Karpas-422 (cell line): Measurements from ENCODE around the gene PIGN. TPM values are rescaled to one million over a fixed set of nuclear protein-coding genes. Genes with fewer than 3 reads are reported as not detected.

Experiments used
- DNase-seq: peaks from one replicate; pipeline ENCODE4 v3.0.0-alpha.2; 2015
- H2AFZ ChIP-seq: fragments of 200-600 bp; sonication (generic); 2 replicates; pipeline ENCODE4 v1.6.1; 2014; ENCODE audit warnings: antibody characterized with exemption, low read length, mixed read lengths
- H3K27ac ChIP-seq: fragments of 200-600 bp; sonication (generic); 2 replicates; pipeline ENCODE4 v1.5.1; 2014; ENCODE audit warnings: mild to moderate bottlenecking, low read length, moderate library complexity
- H3K27me3 ChIP-seq: fragments of 200-600 bp; sonication (generic); 2 replicates; pipeline ENCODE4 v1.6.1; 2014; ENCODE audit warnings: low read length, mixed read lengths
- H3K36me3 ChIP-seq: fragments of 200-600 bp; sonication (generic); 2 replicates; pipeline ENCODE4 v1.6.1; 2014; ENCODE audit warnings: low read length, mixed read lengths; ENCODE audit not compliant: insufficient read depth
- H3K4me1 ChIP-seq: fragments of 200-600 bp; sonication (generic); 2 replicates; pipeline ENCODE4 v1.6.1; 2014; ENCODE audit warnings: mild to moderate bottlenecking, low read length, mixed read lengths
- H3K4me2 ChIP-seq: fragments of 200-600 bp; sonication (generic); 2 replicates; pipeline ENCODE4 v1.6.1; 2014; ENCODE audit warnings: low read length, low read depth, mild to moderate bottlenecking; ENCODE audit not compliant: poor library complexity, severe bottlenecking
- H3K4me3 ChIP-seq: fragments of 200-600 bp; sonication (generic); 2 replicates; pipeline ENCODE4 v1.5.1; 2014; ENCODE audit warnings: mild to moderate bottlenecking, antibody characterized with exemption, low read length, mixed read lengths
- H3K79me2 ChIP-seq: fragments of 200-600 bp; sonication (generic); 2 replicates; pipeline ENCODE4 v1.6.1; 2014; ENCODE audit warnings: mild to moderate bottlenecking, low read length, mixed read lengths
- H3K9ac ChIP-seq: fragments of 200-600 bp; sonication (generic); 2 replicates; pipeline ENCODE4 v1.6.0; 2014; ENCODE audit warnings: low read length
- H3K9me2 ChIP-seq: fragments of 200-600 bp; sonication (generic), shearing (Covaris generic); replicated peaks from 2 replicates; pipeline ENCODE4 v1.6.0; 2014; ENCODE audit warnings: mild to moderate bottlenecking, low read length, moderate library complexity; ENCODE audit not compliant: insufficient read depth
- H3K9me3 ChIP-seq: fragments of 300-700, 200-600 bp; sonication (generic); 2 replicates; pipeline ENCODE4 v1.6.1; 2014; ENCODE audit warnings: low read length, mixed read lengths
- H4K20me1 ChIP-seq: fragments of 200-600 bp; sonication (generic); 2 replicates; pipeline ENCODE4 v1.6.1; 2014; ENCODE audit warnings: mild to moderate bottlenecking, antibody characterized with exemption, low read length, low read depth; ENCODE audit not compliant: insufficient read depth
- total RNA-seq: library from RNA; depleted of rRNA; stranded (reverse); fragments of >200 nt; shearing (Covaris generic); gene quantifications from 2 replicates; pipeline ENCODE4 v1.2.3, GENCODE V29; 2014; ENCODE audit warnings: low replicate concordance; rRNA removed

Gene PIGN
- total RNA-seq, 1 experiment from 2014 or later = 68.5 TPM

DNA sequence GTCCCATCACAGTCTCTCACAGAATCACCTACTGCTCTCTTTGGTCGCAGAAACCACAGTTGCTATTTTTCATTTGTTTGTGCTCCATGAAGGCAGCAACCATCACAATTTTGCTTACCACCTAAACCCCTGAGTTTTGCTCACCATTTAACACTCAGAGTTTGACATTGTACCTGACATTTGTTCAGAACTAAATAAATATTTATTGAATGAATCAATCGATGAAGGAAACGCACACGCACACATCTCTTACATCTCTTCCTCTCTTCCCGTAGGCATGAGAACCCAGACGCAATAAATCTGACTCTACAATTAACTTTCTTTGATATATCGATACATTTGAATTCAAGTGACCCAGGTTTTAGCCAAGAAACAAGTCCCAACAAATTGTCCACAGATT, 188.5 kb downstream of the PIGN start:
- H3K27me3 ChIP-seq = no peaks in the 10 kb centered on the region
- no peaks in the 10 kb centered on the region for H3K36me3 ChIP-seq
- no peak overlapping the region for H2AFZ ChIP-seq
- no peak for DNase-seq
- no peak overlapping the region for H3K9ac ChIP-seq
- H3K4me2 ChIP-seq = no peak overlapping the region
- no peaks in the 10 kb centered on the region for H3K79me2 ChIP-seq
- no peak overlapping the region for H3K27ac ChIP-seq
- no peaks in the 10 kb centered on the region for H3K9me3 ChIP-seq
- H3K9me2 ChIP-seq = no peaks in the 10 kb centered on the region
- no peaks in the 10 kb centered on the region for H3K4me1 ChIP-seq
- no peak overlapping the region for H3K4me3 ChIP-seq
- H4K20me1 ChIP-seq = no peaks in the 10 kb centered on the region

GRCh38 chr18:61995618-61996017, 191.2 kb downstream of the PIGN start:
- Histone ChIP-seq H4K20me1 (no peaks in the 10 kb centered on the region), H3K27me3 (no peaks in the 10 kb centered on the region), H3K9me3 (no peaks in the 10 kb centered on the region), H3K4me3 (no peak overlapping the region), H3K27ac (no peak overlapping the region), H3K4me2 (no peak overlapping the region), H3K9me2 (no peaks in the 10 kb centered on the region), H2AFZ (no peak overlapping the region), H3K36me3 (no peaks in the 10 kb centered on the region), H3K4me1 (no peaks in the 10 kb centered on the region), H3K9ac (no peak overlapping the region), H3K79me2 (no peaks in the 10 kb centered on the region)
- DNase-seq = no peak

DNA sequence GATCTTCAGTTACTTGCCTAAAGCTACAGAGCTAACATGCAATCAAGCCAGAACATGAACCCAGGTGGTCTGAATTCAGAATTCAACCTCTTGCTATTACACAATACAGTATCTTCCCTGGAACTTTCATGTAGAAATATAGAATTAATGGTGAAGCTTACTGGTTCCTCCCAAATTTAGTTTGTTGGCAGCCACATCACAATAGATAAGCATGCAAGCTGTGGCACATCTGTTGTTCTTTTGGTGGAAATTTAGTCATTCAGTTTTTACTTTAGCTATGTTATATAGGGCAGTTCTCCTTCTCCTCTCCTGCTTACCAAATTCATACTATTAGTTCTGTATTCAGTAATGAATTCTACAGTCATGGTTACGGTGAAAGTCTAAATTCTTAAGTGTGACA, 193.0 kb downstream of the PIGN start:
- no peak overlapping the region for H3K4me3 ChIP-seq
- H3K9me3 ChIP-seq = no peaks in the 10 kb centered on the region
- no peak overlapping the region for H3K27ac ChIP-seq
- H4K20me1 ChIP-seq = no peaks in the 10 kb centered on the region
- no peaks in the 10 kb centered on the region for H3K9me2 ChIP-seq
- no peaks in the 10 kb centered on the region for H3K4me1 ChIP-seq
- no peaks in the 10 kb centered on the region for H3K36me3 ChIP-seq
- H3K27me3 ChIP-seq = no peaks in the 10 kb centered on the region
- no peak overlapping the region for H2AFZ ChIP-seq
- no peak overlapping the region for H3K9ac ChIP-seq
- H3K79me2 ChIP-seq = no peaks in the 10 kb centered on the region
- no peak for DNase-seq
- no peak overlapping the region for H3K4me2 ChIP-seq

GRCh38 chr18:61992923-61993322, 193.9 kb downstream of the PIGN start:
- Histone ChIP-seq H3K9ac (no peak overlapping the region), H3K9me3 (no peaks in the 10 kb centered on the region), H3K4me3 (no peak overlapping the region), H3K36me3 (no peaks in the 10 kb centered on the region), H3K27me3 (no peaks in the 10 kb centered on the region), H2AFZ (no peak overlapping the region), H3K79me2 (no peaks in the 10 kb centered on the region), H3K4me1 (no peaks in the 10 kb centered on the region), H3K27ac (no peak overlapping the region), H3K9me2 (no peaks in the 10 kb centered on the region), H4K20me1 (no peaks in the 10 kb centered on the region), H3K4me2 (no peak overlapping the region)
- DNase-seq = no peak

DNA sequence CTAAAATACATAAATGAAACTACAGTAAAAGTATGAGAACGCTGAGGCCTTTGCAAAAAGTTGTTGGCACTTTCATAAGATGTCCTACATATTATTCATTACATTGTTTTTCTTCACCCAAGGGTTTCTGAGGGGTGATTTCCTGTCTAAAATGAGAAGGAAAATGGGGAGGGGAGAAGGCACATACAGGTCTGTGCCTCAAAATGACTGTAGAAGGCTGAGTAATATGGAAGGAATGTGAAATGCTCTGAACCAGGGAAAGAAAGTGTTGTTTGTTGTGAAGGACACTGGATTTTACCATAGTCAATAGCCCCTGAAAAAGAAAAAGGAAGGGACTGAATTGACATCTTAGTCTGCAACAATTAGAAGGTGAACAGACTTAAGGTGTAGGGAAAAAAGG, 194.6 kb downstream of the PIGN start:
- no peak for DNase-seq
- no peaks in the 10 kb centered on the region for H4K20me1 ChIP-seq
- no peaks in the 10 kb centered on the region for H3K27me3 ChIP-seq
- H3K4me3 ChIP-seq = no peak overlapping the region
- H3K36me3 ChIP-seq = no peaks in the 10 kb centered on the region
- H3K9ac ChIP-seq = no peak overlapping the region
- H3K4me1 ChIP-seq = no peaks in the 10 kb centered on the region
- no peak overlapping the region for H3K4me2 ChIP-seq
- H3K27ac ChIP-seq = no peak overlapping the region
- H3K9me3 ChIP-seq = no peaks in the 10 kb centered on the region
- H3K9me2 ChIP-seq = no peaks in the 10 kb centered on the region
- H2AFZ ChIP-seq = no peak overlapping the region
- H3K79me2 ChIP-seq = no peaks in the 10 kb centered on the region

DNA sequence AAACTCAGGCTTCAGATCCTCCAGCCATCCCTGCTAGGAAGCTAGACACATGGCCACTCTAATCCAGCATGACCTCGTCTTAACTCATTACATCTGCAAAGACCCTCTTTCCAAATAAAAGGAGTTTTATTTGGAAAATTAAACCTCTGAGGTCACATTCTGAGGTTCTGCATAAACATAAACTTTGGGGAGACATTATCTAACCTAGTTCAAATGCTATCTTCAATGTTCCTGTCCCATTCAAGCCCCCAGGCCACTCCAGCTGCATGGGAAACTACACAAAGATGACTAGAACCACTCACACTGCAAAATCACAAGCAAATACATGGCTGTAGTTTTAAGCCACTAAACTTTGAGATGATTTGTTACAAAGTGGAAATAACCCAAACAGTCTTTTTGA, 195.0 kb downstream of the PIGN start:
- Histone ChIP-seq H3K4me3 (no peak overlapping the region), H3K36me3 (no peaks in the 10 kb centered on the region), H3K9me2 (no peaks in the 10 kb centered on the region), H3K27ac (no peak overlapping the region), H3K9ac (no peak overlapping the region), H2AFZ (no peak overlapping the region), H3K4me1 (no peaks in the 10 kb centered on the region), H3K4me2 (no peak overlapping the region), H3K79me2 (no peaks in the 10 kb centered on the region), H3K27me3 (no peaks in the 10 kb centered on the region), H3K9me3 (no peaks in the 10 kb centered on the region), H4K20me1 (no peaks in the 10 kb centered on the region)
- DNase-seq = no peak

GRCh38 chr18:61991201-61991600, 195.7 kb downstream of the PIGN start:
- H2AFZ ChIP-seq = no peak overlapping the region
- no peaks in the 10 kb centered on the region for H3K9me3 ChIP-seq
- DNase-seq = no peak
- H3K4me2 ChIP-seq = no peak overlapping the region
- no peak overlapping the region for H3K4me3 ChIP-seq
- H3K27ac ChIP-seq = no peak overlapping the region
- H3K27me3 ChIP-seq = no peaks in the 10 kb centered on the region
- H3K9me2 ChIP-seq = no peaks in the 10 kb centered on the region
- H3K9ac ChIP-seq = no peak overlapping the region
- no peaks in the 10 kb centered on the region for H3K36me3 ChIP-seq
- no peaks in the 10 kb centered on the region for H4K20me1 ChIP-seq
- H3K4me1 ChIP-seq = no peaks in the 10 kb centered on the region
- no peaks in the 10 kb centered on the region for H3K79me2 ChIP-seq

Other genes with a start within 250 kb of the PIGN start
- 39.4 and 91.9 TPM in 2 replicates for gene RELCH, start 199 bp upstream of the PIGN start, total RNA-seq
- 1.0 and 1.2 TPM in 2 replicates for gene TNFRSF11A, start 138.3 kb upstream of the PIGN start, total RNA-seq